Measurements from ENCODE around the gene RNF138.
"Not testable (repeated sequence)": the region's sequence is repeated elsewhere in the genome, so short reads cannot be mapped to it uniquely, and the experiment has no call there.

RNF138 gene

DNA sequence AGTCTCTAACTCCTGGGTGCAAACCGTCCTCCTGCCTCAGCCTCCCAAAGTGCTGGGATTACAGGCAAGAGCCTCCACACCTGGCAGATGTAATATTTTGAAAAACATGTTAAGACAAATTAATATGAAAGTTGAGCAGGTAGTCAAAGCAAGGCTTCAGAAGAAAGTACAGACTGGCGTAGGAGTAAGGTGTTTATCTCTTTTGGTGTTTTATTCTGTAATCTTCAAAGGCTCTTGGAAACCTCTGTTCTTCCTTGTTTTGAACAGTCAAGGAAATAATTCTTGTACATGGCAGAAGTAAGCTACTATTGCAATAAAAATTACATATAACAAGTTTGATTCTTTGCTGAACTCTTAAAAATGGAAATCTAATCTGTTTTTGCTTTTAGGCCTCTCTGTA is 5.3 kb downstream of the RNF138 start:
- DNase-seq = no peak

- no peak for DNase-seq
Measured at GRCh38 chr18:32104516-32104915, 12.8 kb downstream of the RNF138 start.

DNA sequence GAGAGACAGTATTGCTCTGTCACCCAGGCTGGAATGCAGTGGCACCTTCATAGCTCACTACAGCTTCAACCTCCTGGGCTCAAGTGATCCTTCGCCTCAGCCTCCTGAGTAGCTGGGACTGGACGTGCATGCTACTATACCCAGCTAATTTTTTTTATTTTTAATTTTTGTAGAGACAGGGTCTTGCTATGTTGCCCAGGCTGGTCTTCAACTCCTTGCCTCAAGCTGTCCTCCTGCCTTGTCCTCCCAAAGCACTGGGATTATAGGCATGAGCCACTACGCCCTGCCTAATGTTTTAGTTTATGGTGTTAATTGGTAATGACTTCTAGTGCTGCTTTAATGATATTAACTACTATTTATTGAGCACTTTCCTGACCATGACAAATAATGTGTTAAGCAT is 18.3 kb downstream of the RNF138 start:
- DNase-seq = no peak

DNA sequence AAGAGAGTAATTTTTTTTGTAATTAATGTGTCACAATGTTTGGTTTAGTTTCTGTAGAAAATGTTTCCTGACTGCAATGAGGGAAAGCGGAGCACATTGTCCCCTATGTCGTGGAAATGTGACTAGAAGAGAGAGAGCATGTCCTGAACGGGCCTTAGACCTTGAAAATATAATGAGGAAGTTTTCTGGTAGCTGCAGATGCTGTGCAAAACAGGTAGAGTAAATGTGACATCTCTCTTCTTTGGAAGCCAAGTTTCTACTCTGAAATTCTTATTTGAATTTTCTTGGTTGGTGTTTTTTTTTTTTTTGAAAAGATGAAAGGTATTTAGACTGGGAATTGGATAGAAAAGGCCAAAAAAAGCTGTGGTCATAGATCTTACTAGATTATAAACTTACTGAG is 20.0 kb downstream of the RNF138 start:
- no peak for DNase-seq

- DNase-seq = no peak
Measured at GRCh38 chr18:32112826-32113225, 21.2 kb downstream of the RNF138 start.

- DNase-seq = no peak
Measured at GRCh38 chr18:32114293-32114942, 22.7 kb downstream of the RNF138 start.

- DNase-seq = no peak
Measured at GRCh38 chr18:32122039-32122438, 30.4 kb downstream of the RNF138 start.

GRCh38 chr18:32126538-32126937 is 34.9 kb downstream of the RNF138 start:
- no peak for DNase-seq

DNA sequence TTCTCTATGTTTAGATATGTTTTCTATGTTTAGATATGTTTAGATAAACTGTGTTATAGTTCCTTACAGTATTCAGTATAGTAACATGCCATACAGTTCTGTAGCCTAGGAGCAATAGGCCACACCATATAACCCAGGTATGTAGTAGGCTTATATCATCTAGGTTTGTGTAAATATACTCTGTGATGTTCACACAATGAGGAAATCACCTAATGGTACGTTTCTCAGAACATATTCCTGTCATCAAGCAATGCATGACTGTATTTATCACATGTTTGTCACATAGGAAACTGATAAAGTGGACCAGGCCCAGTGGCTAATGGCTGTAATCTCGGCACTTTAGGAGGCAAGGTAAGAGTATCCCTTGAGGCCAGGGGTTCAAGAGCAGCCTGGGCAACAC is 44.0 kb downstream of the RNF138 start:
- no peak for DNase-seq

GRCh38 chr18:32138332-32138982 is 46.8 kb downstream of the RNF138 start:
- no peak for DNase-seq

- DNase-seq = no peak
Measured at GRCh38 chr18:32139835-32140283, 48.2 kb downstream of the RNF138 start.

DNA sequence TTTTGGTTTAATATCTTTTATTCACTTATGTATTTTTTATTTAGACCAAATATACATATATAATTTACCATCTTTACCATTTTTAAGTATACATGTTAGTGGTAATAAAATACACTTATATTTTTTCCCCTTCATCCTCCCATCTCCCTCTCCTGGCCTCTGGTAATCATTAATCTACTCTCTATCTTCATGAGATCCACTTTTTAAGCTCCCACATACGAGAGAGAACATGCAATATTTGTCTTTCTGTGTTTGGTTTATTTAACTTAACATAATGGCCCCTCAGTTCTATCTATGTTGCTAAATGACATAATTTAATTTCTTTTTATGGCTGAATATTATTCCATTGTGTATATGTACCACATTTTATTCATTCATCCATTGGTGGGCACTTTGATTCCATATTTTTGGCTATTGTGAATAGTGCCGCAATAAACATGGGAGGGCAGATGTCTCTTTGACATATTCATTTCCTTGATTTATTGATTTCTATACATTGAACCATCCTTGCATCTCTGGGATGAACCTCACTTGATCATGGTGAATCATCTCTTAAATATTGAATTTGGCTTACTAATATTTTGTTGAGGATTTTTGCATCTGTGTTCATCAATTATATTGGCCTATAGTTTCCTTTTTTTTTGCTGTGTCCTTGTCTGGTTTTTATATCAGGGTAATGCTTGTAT is 56.7 kb downstream of the RNF138 start:
- no peak for DNase-seq

GRCh38 chr18:32152705-32153448 is 61.2 kb downstream of the RNF138 start:
- no peak for DNase-seq

- no peak for DNase-seq
Measured at GRCh38 chr18:32156855-32157254, 65.2 kb downstream of the RNF138 start.

GRCh38 chr18:32157580-32157979 is 65.9 kb downstream of the RNF138 start:
- no peak for DNase-seq

- DNase-seq = peak; percentile 94
Measured at GRCh38 chr18:32158108-32158624, 66.5 kb downstream of the RNF138 start.

DNA sequence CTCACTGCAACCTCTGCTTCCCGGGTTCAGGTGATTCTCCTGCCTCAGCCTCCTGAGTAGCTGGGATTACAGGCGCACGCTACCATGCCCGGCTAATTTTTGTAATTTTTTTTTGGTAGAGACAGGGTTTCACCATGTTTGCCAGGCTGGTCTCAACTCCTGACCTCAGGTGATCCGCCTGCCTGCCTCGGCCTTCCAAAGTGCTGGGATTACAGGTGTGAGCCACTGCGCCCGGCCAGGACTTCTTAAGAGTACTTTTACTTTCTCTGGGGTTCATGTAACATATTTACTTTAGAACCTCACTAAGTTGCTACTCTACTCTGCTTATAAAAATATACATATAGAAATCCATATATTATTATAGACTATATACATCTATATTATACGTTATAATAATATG is 67.0 kb downstream of the RNF138 start:
- not testable (repeated sequence) for DNase-seq

DNA sequence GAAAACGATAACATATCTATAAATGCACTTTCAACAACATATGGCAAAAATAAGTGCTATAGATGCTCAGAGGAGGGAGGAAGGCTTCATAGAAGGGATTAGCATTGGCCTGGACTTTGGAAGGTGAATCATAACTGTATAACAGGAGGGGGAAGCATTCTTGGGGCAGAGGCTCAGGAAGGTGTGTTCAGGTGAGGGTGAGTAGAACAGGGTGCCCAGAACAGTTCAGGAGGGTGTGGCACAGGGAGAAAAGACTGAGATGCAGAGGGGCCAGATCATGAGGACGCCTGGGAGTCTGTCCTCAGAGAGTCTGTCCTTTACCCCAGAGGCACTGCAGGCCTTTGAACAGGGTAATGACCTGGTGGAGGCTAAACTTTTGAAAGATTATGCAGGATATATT is 68.9 kb downstream of the RNF138 start:
- DNase-seq = no peak

- DNase-seq = no peak
Measured at GRCh38 chr18:32167980-32168730, 76.5 kb downstream of the RNF138 start.

GRCh38 chr18:32173654-32174053 is 82.0 kb downstream of the RNF138 start:
- no peak for DNase-seq

DNA sequence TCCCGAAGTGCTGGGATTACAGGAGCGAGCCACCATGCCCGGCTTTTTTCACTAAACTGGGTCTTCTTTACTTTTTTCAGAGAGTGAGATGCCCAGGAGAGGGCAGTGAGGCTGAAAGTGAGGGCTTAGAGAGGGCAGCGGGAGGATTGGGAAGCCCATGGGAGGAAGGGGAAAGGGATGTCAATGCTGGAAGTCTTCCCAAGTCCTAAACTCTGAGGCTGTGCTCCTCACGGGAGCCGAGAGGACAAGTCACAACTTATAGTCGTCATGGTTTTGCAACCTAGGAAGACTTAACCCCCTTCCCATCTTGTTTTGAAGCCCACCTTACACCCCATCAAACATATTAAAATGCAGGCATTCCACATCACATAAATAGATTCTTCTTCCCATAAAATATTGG is 83.0 kb downstream of the RNF138 start:
- no peak for DNase-seq

GRCh38 chr18:32175265-32175664 is 83.6 kb downstream of the RNF138 start:
- peak; percentile 50 for DNase-seq
